ENCODE results near the gene SPRED1. TPM values are rescaled to one million over a fixed set of nuclear protein-coding genes. Genes with fewer than 3 reads are reported as not detected.
A peak's percentile ranks its signal among the peaks of the same experiment; 100 is the strongest.

SPRED1 gene
- total and polyA plus RNA-seq, 8 donors = 2.2 to 112 (median 11.1) TPM

DNA sequence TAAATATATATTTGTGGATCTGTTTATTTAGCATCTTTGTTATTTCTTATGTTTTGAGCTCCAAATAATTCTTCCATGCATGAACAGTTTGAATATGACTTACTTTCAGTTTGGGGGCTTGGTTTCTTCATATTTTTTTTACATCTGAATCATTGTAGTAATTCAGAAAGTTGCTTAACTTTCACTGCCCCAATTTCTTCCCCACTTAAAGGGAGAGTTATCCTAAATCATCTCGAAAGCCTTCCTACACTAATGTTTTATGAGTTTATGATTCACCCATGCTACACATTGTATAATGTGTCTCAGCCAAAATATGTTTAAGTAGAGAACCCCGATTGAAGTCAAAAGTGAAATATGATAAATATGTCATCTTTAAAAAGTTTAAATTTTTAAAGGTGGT lies 47.8 kb downstream of the SPRED1 start:
- Histone ChIP-seq H3K4me3 (no peak overlapping the region), H3K27me3 (no peaks in the 10 kb centered on the region), H3K9me3 (no peaks in the 10 kb centered on the region), H3K27ac (no peak overlapping the region), H3K4me1 (peaks cover 0 to 16% (median 7%) of the 10 kb centered on the region in 4 donors), H3K36me3 (peaks cover 0 to 4% (median 0%) of the 10 kb centered on the region in 4 donors)
- intact Hi-C loops (cut with DNase I; ENCODE audit: low total_unique reads) = no loop called here
- TF ChIP-seq, protein P1, sequence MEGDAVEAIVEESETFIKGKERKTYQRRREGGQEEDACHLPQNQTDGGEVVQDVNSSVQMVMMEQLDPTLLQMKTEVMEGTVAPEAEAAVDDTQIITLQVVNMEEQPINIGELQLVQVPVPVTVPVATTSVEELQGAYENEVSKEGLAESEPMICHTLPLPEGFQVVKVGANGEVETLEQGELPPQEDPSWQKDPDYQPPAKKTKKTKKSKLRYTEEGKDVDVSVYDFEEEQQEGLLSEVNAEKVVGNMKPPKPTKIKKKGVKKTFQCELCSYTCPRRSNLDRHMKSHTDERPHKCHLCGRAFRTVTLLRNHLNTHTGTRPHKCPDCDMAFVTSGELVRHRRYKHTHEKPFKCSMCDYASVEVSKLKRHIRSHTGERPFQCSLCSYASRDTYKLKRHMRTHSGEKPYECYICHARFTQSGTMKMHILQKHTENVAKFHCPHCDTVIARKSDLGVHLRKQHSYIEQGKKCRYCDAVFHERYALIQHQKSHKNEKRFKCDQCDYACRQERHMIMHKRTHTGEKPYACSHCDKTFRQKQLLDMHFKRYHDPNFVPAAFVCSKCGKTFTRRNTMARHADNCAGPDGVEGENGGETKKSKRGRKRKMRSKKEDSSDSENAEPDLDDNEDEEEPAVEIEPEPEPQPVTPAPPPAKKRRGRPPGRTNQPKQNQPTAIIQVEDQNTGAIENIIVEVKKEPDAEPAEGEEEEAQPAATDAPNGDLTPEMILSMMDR (IDR thresholded peaks at IDR 0.05) = no peak
- no peak for TF ChIP-seq EP300 (IDR thresholded peaks at IDR 0.05)
- no peak for TF ChIP-seq POLR2A (IDR thresholded peaks at IDR 0.05)
- DNase-seq = no peak
- WGBS, 5 donors = 70 to 88% (median 77%) methylated on average over 2 of the region's 2 CpGs

DNA sequence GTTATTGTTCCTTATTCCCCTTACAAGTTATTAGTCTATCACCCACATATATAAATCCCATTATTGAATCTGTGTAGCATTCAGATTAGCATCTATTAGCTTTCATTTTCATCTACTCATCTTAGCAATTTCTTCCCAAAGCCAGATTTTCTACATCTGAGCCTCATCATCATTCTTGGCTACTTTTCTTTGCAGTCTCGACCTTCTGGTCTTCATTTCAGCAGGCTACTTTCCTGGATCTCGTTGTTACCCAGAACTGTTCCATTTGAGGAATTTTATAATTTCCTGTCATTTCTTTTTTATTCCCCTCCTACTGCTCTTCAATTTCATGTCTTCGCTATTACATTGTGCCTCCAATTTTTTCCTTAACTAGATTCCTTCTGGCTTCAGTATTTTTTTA lies 51.8 kb downstream of the SPRED1 start:
- 75 to 86% (median 80%) methylated on average over 3 of the region's 3 CpGs for WGBS, 5 donors
- TF ChIP-seq POLR2AphosphoS5 (IDR thresholded peaks at IDR 0.05) = no peak
- no peak for TF ChIP-seq POLR2A (IDR thresholded peaks at IDR 0.05)
- TF ChIP-seq, protein P1 (IDR thresholded peaks at IDR 0.05) = no peak
- TF ChIP-seq EP300 (IDR thresholded peaks at IDR 0.05) = no peak

DNA sequence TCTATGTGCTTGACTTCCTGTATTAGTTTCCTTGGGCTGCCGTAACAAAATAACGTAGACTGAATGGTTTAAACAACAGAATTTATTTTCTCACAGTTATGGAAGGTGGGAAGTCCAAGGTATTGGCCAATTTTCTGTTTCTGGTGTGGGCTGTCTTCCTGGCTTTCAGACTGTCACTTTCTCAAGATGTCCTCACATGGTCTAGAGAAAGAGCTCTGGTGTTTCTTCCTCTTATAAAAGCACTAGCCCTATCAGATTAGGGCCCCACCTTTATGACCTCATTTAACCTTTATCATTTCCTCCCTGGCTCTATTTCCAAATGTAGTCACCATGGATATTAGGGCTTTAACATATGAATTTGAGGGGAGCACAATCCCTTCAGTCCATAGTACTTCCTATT lies 54.6 kb downstream of the SPRED1 start:
- intact Hi-C loops (cut with DNase I; ENCODE audit: low total_unique reads) = no loop called here
- TF ChIP-seq, protein P1 (IDR thresholded peaks at IDR 0.05) = no peak
- TF ChIP-seq EP300 (IDR thresholded peaks at IDR 0.05) (no peak), POLR2A (IDR thresholded peaks at IDR 0.05) (no peak), POLR2AphosphoS5 (IDR thresholded peaks at IDR 0.05) (no peak)
- H3K4me3 ChIP-seq = no peak overlapping the region
- 81 to 93% (median 85%) methylated on average over 2 of the region's 2 CpGs for WGBS, 5 donors
- no peaks in the 10 kb centered on the region for H3K36me3 ChIP-seq
- no peak overlapping the region for H3K27ac ChIP-seq
- H3K9me3 ChIP-seq = no peaks in the 10 kb centered on the region
- no peak for DNase-seq
- peaks cover 0 to 7% (median 5%) of the 10 kb centered on the region in 4 donors for H3K4me1 ChIP-seq
- H3K27me3 ChIP-seq = no peaks in the 10 kb centered on the region

More for the DNA sequence above, 51.8 kb downstream of the SPRED1 start:
- Histone ChIP-seq H3K27ac (no peak overlapping the region), H3K36me3 (peaks cover 0 to 4% (median 0%) of the 10 kb centered on the region in 4 donors), H3K27me3 (no peaks in the 10 kb centered on the region), H3K9me3 (no peaks in the 10 kb centered on the region), H3K4me1 (peaks cover 0 to 7% (median 5%) of the 10 kb centered on the region in 4 donors), H3K4me3 (no peak overlapping the region)
- intact Hi-C loops (cut with DNase I; ENCODE audit: low total_unique reads) = no loop called here
- DNase-seq = peak in 1 of 2 donors; percentile 14

DNA sequence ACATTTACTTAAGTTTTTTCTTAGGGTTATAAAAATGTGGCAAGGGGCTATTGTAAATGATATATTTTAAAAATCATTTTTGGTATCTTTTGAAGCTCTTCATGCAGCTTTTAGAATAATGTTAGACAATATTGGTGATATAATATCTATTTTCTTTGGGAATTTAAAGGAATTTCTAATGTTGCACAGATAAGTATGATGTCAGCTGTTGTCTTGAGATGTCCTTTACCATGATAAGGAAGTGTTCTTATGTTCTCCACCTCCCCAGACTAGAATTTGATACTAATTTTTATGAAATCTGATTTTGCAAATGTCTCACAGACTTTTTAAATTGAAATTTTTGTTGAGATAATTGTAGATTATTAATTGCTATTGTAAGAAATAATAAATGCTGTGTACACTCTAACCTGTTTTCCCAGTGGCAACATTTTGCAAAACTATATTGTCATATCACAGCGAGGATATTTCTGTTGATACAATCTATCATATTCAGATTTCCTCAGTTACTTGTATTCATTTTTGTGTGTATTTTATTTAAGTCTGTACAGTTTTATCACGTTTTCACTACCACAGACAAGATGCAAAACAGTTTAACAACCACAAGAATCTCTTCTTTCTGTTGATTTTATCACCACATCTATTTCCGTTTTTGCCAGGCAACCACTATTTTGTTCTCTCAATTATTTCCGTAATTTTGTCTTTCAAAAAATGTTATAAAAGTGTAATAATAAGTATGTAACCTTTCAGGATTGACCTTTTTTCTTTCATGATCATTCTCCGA lies 55.4 kb downstream of the SPRED1 start:
- WGBS, 5 donors = 76 to 88% (median 84%) methylated on average over 5 of the region's 5 CpGs
- Histone ChIP-seq H3K9me3 (no peaks in the 10 kb centered on the region), H3K27ac (no peak overlapping the region), H3K4me1 (peaks cover 0 to 7% (median 5%) of the 10 kb centered on the region in 4 donors), H3K27me3 (no peaks in the 10 kb centered on the region), H3K4me3 (no peak overlapping the region), H3K36me3 (no peaks in the 10 kb centered on the region)
- no peak for DNase-seq
- TF ChIP-seq POLR2AphosphoS5 (IDR thresholded peaks at IDR 0.05) (no peak), EP300 (IDR thresholded peaks at IDR 0.05) (no peak), POLR2A (IDR thresholded peaks at IDR 0.05) (no peak)
- TF ChIP-seq, protein P1 (IDR thresholded peaks at IDR 0.05) = no peak
- intact Hi-C loops (cut with DNase I; ENCODE audit: low total_unique reads) = no loop called here
